Stomach (tissue), 4 donors: ENCODE measurements around the gene CEL.

Experiments
- CTCF ChIP-seq, 7 experiments: fragments of 450-650 bp in 4 of 7; fragments of 200-600 bp in 3 of 7; sonication (generic) in 3 of 7; IDR thresholded peaks; one replicate each; pipeline ENCODE4 v1.5.1; 2016 to 2019; ENCODE audit warnings: antibody characterized with exemption in 7 of 7, control low read depth in 2 of 7, mild to moderate bottlenecking in 1 of 7
- EP300 ChIP-seq: sonication (generic); formaldehyde crosslinking; IDR thresholded peaks from one replicate; pipeline ENCODE4 v1.6.1; 2017; ENCODE audit warnings: antibody characterized with exemption
- POLR2A ChIP-seq, 4 donors: fragments of 450-650 bp; IDR thresholded peaks; one replicate each; pipeline ENCODE4 v1.6.1; 2016; ENCODE audit warnings: antibody characterized with exemption in 4 of 4, control low read depth in 2 of 4, mild to moderate bottlenecking in 1 of 4, moderate library complexity in 1 of 4

GRCh38 chr9:133064241-133065069 is 2.7 kb downstream of the CEL start:
- TF ChIP-seq CTCF (IDR thresholded peaks at IDR 0.05) (no peak), POLR2A (IDR thresholded peaks at IDR 0.05) (no peak), EP300 (no peak)
